GM19023 (cell line): ENCODE measurements around the gene MOB1A.
"Not testable (repeated sequence)": the region's sequence is repeated elsewhere in the genome, so short reads cannot be mapped to it uniquely, and the experiment has no call there.

Experiments
- ATAC-seq: cut with Tn5 transposase; IDR thresholded peaks from one replicate; pipeline ENCODE4 v1.9.1; 2021; ENCODE audit warnings: mild to moderate bottlenecking, moderate library complexity; ENCODE audit not compliant: unreplicated experiment

The MOB1A gene

DNA sequence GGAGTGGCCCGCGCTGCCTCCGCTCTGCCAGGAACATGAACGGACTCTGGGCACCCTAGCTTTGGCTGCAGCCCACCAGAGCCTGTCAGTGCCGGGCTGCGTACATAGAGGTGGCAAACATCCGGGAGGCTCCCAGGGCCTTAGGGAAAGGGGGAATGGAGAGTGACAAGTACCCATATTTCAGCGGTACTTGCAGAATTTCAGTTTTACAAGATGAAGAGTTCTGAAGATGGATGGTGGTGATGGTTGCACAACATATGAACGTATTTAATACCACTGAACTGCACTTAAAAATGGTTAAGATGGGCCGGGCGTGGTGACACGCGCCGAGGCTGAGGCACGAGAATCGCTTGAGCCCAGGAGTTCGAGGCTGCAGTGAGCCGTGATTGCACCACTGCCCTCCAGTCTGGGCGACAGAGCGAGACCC, 20.6 kb upstream of the MOB1A start:
- ATAC-seq, result no peak

DNA sequence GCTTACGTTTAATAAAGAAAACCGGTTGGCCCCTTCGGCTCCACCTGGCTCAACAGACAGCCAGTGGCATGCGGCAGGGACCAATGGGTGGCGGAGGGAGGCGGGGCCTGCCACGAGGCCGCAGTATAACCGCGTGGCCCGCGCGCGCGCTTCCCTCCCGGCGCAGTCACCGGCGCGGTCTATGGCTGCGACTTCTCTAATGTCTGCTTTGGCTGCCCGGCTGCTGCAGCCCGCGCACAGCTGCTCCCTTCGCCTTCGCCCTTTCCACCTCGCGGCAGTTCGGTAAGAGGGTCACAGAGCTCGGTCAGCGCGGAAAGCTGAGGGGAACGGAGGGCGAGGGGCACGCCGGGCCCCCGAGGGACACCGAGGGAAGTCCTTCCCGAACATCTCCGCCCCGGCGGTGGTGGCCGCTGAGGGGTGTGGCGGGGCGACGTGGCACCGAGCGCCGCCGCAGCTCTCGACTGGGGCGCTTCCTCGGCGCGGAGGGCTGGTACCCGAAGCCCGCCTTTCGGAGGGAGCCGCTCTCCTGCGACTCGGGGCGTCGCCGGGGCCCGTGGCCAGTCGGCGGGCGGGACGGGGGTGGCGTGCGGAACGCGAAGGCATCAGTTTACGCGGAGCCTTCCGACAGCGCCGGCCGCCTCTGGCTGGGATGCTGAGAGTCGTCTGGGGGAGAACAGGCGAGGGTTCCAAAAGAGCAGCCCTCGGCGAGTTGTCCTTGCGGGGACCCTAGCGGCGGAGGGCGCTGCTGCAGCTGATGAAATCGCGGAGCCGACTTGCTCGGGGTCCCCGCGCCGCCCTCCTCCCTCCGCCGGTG, 20.0 kb upstream of the MOB1A start, which contains the start of gene MTHFD2:
Gene MTHFD2, plus strand, starts transcription at position 155 of the 814 bp plus-strand sequence. Its CDS starts 27 bp downstream, at position 182.
- peak; percentile 95 for ATAC-seq

DNA sequence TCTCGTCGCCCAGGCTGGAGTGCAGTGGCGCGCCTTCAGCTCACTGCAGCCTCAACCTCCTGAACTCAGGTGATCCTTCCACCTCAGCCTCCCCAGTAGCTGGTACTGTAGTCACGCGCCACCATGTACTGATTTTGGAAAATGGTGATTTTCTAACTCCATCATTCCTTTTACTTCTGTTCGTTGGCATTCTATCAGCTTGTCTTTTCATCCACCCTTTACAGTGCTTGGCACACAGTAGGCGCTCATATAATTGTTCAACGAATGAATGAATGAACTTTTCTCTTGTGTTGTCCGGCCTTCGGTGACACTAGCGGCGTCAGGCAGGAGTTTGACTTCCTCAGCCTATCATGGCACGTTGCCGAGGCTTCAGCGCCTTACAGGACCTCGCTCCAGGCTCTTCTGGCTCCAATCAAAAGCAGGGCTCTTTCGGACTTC, 19.4 kb upstream of the MOB1A start:
- no peak for ATAC-seq

DNA sequence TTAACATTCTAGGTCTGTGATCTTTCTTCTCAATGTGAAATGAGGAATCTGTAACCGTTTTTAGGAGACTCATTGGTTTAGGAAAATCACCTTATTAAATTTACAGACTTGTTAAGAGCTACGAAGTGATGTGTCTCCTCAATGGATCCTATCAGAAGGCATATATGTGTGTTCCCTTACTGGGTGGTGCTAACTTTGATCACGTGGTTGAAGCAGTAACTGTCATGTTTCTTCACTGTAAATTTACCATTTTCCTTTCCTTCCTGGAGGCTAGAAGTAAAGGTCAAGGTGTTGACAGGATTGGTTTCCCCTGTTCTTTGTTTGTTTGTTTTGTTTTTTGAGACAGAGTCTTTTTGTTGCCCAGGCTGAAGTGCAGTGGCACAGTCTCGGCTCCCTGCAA, 18.4 kb upstream of the MOB1A start:
- ATAC-seq, result no peak

DNA sequence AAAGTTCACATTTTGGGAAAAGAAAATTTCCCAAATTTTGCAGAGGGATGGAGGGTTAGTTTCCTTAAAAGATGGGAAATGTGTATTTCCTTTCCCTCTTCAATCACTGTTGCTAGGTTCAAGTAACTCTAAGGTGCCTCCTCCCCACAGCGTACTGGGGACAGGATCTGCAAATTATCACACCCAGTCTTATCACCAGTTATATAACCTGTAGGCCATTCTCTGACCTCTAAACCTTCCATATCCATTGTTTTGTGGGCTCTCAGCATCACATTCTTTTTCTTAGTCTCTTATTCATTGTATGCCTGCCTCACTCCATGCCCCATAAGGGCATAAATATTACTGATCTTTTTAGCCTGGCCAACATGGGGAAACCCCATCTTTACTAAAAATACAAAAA, 16.1 kb upstream of the MOB1A start:
- no peak for ATAC-seq

DNA sequence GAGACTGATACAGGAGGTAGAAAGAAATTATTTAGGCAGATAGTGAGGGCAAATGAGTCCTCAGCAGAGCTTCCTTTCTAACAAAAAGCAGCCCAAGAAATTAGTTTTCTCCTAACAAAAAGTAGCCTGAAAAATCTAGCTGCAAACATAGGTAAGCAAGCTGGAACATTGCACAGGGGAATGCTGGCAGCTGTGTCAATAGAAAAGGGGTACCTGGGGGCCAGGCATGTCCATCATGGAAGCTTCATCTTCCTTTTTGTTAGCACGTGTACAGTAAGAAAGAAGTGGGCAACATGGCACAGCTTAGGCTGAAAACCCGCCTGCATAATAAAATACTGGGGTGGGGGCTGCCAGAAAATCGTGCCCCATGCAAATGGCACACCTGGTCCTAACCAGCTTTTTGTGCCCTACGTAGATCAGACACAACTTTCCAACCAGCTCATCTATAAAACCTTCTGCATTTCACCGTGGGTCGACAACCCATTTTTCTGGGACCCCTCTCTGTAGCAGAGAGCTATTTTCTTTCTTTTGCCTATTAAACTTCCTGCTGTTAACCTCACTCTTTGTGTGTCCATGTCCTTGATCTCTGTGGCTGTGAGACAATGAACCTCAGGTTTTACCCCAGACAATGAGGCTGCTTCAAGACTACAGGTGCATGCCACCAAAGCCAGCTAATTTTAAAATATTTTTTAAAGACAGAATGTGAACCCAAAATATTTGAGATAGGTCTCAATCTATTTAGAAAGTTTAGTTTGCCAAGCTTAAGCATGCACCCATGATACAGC, 13.1 kb upstream of the MOB1A start:
- no peak for ATAC-seq

DNA sequence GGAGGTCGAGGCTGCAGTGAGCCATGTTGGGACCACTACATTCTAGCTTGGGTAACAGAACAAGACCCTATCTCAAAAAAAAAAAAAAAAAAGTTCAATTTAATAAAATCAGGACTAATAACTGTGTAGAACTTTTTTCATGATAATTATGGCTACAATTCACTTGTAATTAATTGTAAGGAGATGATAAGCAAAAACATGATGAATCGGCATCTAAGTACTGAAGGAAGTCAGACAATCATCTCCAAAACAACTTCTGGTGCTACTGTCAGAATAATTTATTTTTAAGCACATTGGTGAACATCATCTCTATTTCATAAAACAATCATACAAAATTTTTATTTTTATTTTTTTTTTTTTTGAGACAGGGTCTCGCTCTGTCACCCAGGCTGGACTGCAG, 10.0 kb upstream of the MOB1A start:
- ATAC-seq, result no peak

DNA sequence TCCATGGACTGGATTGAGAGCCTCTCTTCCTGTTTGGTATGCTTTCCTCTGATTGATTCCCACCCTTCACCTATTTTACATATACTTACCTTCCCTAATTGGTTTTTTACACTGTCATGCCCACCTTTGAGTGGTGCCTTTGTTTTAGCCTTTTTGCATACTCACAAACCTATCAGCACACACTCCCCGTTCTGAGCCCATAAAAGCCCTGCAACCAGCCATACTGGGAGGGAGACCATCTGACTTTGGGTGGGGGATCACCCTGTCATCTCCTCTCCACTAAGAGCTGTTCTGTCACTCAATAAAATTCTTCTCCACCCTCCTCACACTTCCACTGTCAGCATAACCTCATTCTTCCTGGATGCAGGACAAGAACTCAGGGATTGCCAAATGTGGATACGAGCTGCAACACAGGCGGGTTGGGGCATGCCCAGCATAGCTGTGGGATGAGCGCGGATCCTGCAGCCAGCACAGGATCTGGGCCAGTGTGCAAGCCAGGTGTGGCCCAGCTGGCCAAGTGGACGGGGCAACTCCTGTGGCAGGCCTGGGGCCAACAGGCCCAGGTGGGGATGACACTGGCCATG, 9.4 kb upstream of the MOB1A start:
- ATAC-seq, result no peak

DNA sequence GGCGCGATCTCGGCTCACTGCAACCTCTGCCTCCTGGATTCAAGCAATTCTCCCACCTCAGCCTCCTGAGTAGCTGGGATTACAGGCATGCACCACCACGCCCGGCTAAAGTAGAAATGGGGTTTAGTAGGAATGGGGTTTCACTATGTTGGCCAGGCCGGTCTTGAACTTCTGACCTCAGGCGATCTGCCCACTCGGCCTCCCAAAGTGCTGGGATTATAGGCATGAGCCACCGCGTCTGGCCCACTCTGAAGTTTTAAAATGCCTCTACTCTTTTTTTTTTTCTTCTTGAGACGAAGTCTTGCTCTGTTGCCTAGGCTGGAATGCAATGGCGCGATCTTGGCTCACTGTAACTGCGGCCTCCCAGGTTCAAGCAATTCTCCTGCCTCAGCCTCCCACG, 8.0 kb upstream of the MOB1A start:
- ATAC-seq, result not testable (repeated sequence)

DNA sequence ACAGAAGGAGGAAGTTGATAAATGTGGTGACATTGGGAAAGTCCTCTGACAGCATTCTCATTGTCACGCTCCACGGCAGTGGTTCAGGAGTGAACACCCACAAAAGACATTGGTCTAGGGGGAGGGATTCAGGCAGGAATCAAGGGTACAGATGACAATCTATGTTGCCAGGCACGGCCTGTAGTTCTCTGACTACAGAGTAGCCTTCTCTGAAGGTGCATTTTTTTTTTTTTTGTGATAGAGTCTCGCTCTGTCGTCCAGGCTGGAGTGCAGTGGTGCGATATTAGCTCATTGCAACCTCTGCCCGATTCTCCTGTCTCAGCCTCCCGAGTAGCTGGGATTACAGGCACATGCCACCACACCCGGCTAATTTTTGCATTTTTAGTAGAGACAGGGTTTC, 7.4 kb upstream of the MOB1A start:
- ATAC-seq, result peak; percentile 49

DNA sequence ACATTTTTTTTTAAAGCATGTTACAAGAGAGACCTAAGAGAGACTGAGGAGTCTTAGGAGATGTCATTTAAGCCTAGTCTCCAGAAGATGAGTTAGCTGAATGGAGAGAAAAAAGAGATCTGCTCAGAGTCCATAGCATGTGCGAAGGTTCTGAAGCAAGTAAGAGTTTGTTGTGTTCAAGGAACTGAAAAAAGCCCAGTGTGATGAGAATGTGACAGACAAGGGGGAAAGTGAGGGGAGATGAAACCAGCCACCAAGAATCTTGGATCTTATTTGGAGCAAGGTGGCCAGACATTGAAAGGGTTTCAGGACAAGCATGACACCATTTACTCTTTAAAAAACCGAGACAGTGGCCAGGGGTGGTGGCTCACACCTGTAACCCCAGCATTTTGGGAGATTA, 5.2 kb upstream of the MOB1A start:
- no peak for ATAC-seq

DNA sequence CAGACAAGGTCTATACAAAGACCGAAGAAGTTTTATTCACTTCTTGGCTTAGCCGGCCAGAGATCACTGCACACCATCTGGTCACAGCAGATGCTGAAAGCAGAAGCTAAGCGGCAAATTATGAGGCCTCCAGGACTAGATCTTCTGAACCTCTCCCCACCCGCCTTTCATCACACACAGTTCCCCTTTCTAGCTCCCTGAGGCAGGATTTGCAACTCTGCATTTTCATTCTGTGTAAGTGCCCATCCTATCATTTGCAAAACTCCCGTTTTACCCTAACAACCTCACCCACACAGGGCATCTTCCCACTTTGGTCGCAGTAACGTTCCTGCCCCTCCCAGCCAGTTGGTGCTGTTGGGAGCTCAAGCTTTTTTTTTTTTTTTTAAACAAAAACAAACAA, 3.1 kb upstream of the MOB1A start:
- ATAC-seq, result peak; percentile 30

DNA sequence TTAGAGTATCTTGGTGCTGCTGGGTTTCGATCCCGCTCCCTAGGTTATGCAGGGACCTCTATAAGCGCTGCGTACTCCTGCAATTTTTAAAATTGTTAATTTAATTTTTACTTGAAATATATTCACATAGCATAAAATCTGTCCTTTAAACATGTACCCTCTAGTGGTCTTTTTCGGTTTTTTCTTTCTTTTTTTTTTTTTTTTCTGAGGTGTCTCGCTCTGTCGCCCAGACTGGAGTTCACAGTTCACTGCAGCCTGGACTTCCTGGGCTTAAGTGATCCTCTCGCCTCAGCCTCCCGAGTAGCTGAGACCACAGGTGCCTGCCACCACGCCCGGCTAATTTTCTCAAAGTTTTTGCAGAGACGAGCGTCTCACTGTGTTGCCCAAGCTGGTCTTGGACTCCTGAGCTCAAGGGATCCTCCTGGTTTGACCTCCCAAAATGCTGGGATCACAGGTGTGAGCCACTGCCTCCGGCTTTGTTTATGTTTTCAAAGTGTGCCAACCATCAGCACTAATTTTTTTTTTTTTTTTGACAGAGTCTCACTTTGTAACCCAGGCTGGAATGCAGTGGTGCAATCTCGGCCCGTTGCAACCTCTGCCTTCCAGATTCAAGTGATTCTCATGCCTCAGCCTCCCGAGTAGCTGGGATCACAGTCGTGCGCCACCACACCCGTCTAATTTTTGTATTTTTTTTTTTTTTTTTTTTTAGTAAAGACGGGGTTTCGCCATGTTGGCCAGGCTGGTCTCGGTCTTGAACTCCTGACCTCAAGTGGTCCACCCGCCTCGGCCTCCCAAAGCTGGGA, 585 bp upstream of the MOB1A start:
- ATAC-seq, result peak; percentile 7

DNA sequence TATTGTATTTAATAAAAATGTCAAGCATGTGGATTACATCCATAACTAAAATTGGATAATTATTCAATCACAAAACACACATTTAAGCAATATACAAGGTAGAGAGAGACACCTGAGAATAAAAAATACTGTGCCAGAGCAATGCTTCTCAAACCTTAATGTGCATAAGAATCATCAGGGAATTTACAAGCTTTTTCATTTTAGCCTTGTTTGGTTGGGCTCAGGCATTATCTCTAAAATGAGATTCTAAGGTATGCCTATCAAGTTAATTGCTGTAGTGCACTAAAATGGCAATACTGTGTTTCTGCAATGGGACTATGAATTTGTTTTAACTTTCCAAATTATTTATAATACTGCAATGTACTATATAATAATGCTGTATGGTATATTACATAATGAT, 983 bp downstream of the MOB1A start:
- no peak for ATAC-seq

DNA sequence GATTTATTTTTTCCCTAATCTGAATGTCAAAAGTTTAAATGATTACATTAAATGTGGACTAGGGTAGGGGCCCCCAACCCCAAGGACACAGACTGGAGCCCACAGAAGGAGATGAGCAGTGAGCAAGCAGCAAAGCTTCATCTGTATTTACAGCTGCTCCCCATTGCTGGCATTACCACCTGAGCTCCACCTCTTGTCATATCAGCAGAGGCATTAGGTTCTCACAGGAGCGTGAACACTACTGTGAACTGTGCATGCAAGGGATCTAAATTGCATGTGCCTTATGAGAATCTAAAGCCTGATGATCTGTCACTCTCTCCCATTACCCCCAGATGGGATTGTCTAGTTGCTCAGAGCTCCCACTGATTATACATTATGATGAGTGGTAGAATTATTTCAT, 3.8 kb downstream of the MOB1A start:
- ATAC-seq, result no peak

DNA sequence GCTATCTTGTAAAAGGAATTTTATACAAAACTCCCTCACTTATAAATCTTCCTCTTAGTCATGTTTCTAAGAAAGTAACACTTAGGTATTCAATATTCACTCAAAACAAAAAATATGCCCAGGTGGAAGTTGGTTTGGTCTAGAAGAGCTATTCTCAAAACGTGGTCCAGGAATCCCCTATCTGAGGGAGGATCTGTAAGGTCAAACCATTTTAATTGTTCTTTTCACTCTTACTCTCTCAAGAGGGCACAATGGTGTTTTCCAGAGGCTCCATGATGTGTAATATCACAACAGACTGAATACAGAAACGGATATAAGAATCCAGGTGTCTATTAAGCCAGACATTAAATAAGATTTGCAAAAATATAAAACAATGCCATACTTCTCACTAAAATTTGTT, 9.9 kb downstream of the MOB1A start:
- no peak for ATAC-seq

DNA sequence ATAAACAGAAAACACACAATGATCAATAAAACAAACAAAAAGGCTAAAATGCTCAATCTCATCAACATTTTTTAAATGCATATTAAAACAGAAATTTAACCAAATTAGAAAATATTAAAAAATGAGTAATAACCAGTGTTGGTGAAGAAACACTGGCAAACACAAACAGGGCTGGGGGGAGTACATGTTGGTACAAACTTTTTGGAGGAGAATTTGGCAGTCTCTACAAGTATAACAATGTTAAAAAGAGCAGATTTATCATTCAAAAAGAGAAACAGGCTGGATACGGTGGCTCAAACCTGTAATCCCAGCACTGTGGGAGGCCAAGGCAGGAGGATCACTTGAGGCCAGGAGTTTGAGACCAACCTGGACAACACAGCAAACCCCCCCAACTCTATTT, 13.9 kb downstream of the MOB1A start:
- ATAC-seq, result no peak

DNA sequence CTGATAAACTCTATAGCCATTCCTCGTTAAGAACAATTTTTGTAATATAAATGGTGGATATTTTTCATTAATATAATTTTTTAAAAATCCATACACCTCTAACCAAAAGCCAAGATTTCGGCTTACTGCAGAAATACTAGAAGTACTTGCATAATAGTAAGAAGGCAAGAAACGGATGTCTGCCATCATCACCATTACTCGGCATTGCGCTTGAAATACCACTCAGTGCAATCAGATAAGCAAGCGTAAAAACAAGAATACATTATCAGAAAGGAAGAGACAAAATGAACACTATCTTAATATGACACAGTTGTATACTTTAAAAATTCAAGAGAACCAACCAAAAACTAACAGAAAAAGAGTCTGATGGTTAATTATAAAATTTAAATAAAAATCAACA, 15.7 kb downstream of the MOB1A start:
- ATAC-seq, result no peak

DNA sequence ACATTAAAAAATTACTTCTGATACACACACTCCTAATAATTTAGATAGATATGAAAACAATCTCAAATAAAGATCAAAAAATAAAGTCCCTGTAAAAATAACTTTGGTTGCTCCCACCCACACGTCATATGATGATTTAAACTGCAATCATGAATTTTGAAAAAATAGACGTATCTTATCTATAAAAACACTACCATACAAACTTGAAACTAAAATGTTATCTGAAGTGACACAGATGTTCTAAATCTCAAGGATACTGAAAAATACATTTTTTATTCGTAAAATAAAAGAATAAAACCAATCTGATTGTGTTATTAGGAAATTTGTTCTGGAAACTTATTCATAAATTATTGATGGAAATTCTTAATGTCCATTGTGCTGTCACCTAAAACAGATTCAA, 22.8 kb downstream of the MOB1A start:
- ATAC-seq, result no peak

DNA sequence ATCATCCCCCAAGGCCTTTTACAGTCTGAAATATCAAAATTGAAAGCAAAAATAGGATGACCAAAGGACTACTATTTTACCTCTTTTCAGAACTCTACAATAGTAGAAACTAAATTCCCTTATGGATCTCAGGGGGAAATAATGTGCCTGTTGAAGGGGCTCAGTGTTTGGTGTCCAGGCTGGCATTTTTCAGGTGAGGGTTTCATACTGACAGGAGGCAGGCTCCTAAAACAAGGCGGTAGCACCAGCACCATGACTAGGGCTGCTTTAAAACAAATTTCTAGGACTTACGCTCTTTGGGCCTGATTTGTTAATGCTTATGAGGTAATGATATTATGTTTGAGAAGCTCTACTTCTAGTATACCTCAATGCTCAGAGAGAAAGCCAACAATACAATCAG, 25.7 kb downstream of the MOB1A start:
- ATAC-seq, result no peak
